GM12878 (cell line): Measurements from ENCODE around the gene KLHDC9. TPM values are rescaled to one million over a fixed set of nuclear protein-coding genes. Genes with fewer than 3 reads are reported as not detected.

Source experiments
- ATAC-seq: fragments of 200-7000 bp; cut with Tn5 transposase; 3 replicates; pipeline ENCODE4 v1.9.1; 2020; ENCODE audit warnings: mild to moderate bottlenecking, moderate library complexity
- BruUV-seq: library from RNA; stranded (reverse); fragments of 400-500 nt; replicated peaks from 2 replicates; lab custom pipeline; 2021; lab: Mats Ljungman, UMichigan
- CTCF ChIA-PET: fragments of 300-600 bp; sonication (Branson Sonifier 250); formaldehyde crosslinking; extraction: SDS; loops from one replicate; lab custom pipeline; 2021; ENCODE audit warnings: inconsistent platforms; lab: Yijun Ruan, JAX
- POLR2A ChIA-PET: fragments of 350-600 bp; formaldehyde crosslinking; extraction: SDS; loops from one replicate; lab custom pipeline; 2021; ENCODE audit warnings: inconsistent platforms; lab: Charles Lee
- RAD21 ChIA-PET: fragments of 300-600 bp; sonication (Branson Sonifier 250); formaldehyde crosslinking; loops from one replicate; lab custom pipeline; 2023; ENCODE audit warnings: antibody characterized with exemption; ENCODE audit not compliant: unreplicated experiment; lab: Charles Lee
- SMC1A ChIA-PET: fragments of 300-600 bp; sonication (Branson Sonifier 250); formaldehyde crosslinking; loops from one replicate; lab custom pipeline; 2023; ENCODE audit not compliant: unreplicated experiment, uncharacterized antibody; lab: Charles Lee
- DNase-seq: peaks from one replicate; pipeline ENCODE4 v3.0.0-alpha.2; 2011; ENCODE audit warnings: low read depth, low spot score
- FAIRE-seq: peaks from 3 replicates; lab custom pipeline; 2011; peaks lifted over from hg19 to GRCh38; lab: Jason Lieb, UNC
- H2AFZ ChIP-seq: 2 replicates; pipeline ENCODE4 v1.6.0; 2011; ENCODE audit warnings: low read depth, low read length, control low read depth; ENCODE audit not compliant: control insufficient read depth
- H3K27ac ChIP-seq: 2 replicates; pipeline ENCODE4 v1.5.1; 2011; ENCODE audit warnings: control low read depth; ENCODE audit not compliant: control insufficient read depth, insufficient read depth
- H3K27me3 ChIP-seq, 2 experiments: replicated peaks in 1 of 2; 2 replicates each; pipeline versions ENCODE4 v1.6.0 to v1.6.1; 2011; ENCODE audit warnings: low read length in 1 of 2; ENCODE audit not compliant: control insufficient read depth in 2 of 2, insufficient read depth in 2 of 2
- H3K36me3 ChIP-seq, 2 experiments: 2 replicates each; pipeline ENCODE4 v1.5.1; 2011; ENCODE audit warnings: low read length in 1 of 2; ENCODE audit not compliant: control insufficient read depth in 2 of 2, insufficient read depth in 2 of 2
- H3K4me1 ChIP-seq: 2 replicates; pipeline ENCODE4 v1.6.1; 2011; ENCODE audit warnings: mild to moderate bottlenecking, low read length, moderate library complexity, mixed read lengths; ENCODE audit not compliant: control insufficient read depth, insufficient read depth
- H3K4me2 ChIP-seq: 2 replicates; pipeline ENCODE4 v1.6.0; 2011; ENCODE audit warnings: control low read depth; ENCODE audit not compliant: control insufficient read depth, insufficient read depth
- H3K4me3 ChIP-seq: fragments of 200-600 bp; sonication (generic); 2 replicates; pipeline ENCODE4 v1.5.1; 2016
- H3K79me2 ChIP-seq: 2 replicates; pipeline ENCODE4 v1.6.0; 2011; ENCODE audit warnings: low read length; ENCODE audit not compliant: control insufficient read depth, insufficient read depth
- H3K9ac ChIP-seq: 2 replicates; pipeline ENCODE4 v1.8.0; 2011; ENCODE audit warnings: low read length, control low read depth, mixed read lengths; ENCODE audit not compliant: control insufficient read depth, insufficient read depth
- H3K9me3 ChIP-seq: replicated peaks from 3 replicates; pipeline ENCODE4 v1.5.1; 2011; ENCODE audit warnings: mild to moderate bottlenecking, low read length; ENCODE audit not compliant: control insufficient read depth, insufficient read depth
- H4K20me1 ChIP-seq: 2 replicates; pipeline ENCODE4 v1.6.0; 2011; ENCODE audit not compliant: control insufficient read depth, insufficient read depth
- CTCF ChIP-seq, 3 experiments: IDR thresholded peaks in 2 of 3; conservative IDR thresholded peaks in 1 of 3; 2 replicates each; pipeline ENCODE4 v1.5.1; 2011; ENCODE audit warnings: low read depth in 3 of 3, low read length in 3 of 3, mild to moderate bottlenecking in 3 of 3, control low read depth in 2 of 3, moderate library complexity in 2 of 3, inconsistent platforms in 1 of 3, mixed read lengths in 1 of 3; ENCODE audit not compliant: control insufficient read depth in 2 of 3, insufficient read depth in 1 of 3; ENCODE audit errors: extremely low read depth in 1 of 3
- RAD21 ChIP-seq: IDR thresholded peaks from 2 replicates; pipeline ENCODE4 v1.6.1; 2011; ENCODE audit warnings: mild to moderate bottlenecking, low read depth, low read length, moderate library complexity; ENCODE audit not compliant: insufficient read depth
- ZBED1 ChIP-seq: IDR thresholded peaks from 2 replicates; pipeline ENCODE4 v1.6.1; 2016; ENCODE audit warnings: borderline replicate concordance
- ZNF274 ChIP-seq: IDR thresholded peaks from one replicate; pipeline ENCODE4 v1.8.0; 2011; ENCODE audit not compliant: insufficient read length, insufficient read depth
- WGBS: methylation state at CpG from one replicate; pipeline ENCODE4 v1.1.6; 2016; ENCODE audit warnings: low lambda C conversion rate; ENCODE audit not compliant: insufficient replicate concordance, insufficient coverage; ENCODE audit errors: missing lambda C conversion rate; 5-methylcytosine and 5-hydroxymethylcytosine counted together
- in situ Hi-C: fragments of 300-500 bp; cut with MboI; formaldehyde crosslinking; loops from 9 replicates; pipeline ENCODE4 v1.14.3; 2018; ENCODE audit warnings: mixed read lengths
- intact Hi-C: fragments of 100-400 bp; cut with micrococcal nuclease; formaldehyde crosslinking; loops from one replicate; pipeline ENCODE4 v1.14.2; 2022; ENCODE audit not compliant: unreplicated experiment
- polyA plus RNA-seq, 11 experiments: library from polyadenylated mRNA; depleted of rRNA in 4 of 11; unstranded in 6 of 11; stranded (reverse) in 5 of 11; fragments of >200 nt; fragmentation: Nextera tagmentation in 4 of 11; fragmentation: Illumina TruSeq in 1 of 11; extraction: Ambion mirVana in 4 of 11; extraction: Trizol in 1 of 11; gene quantifications; 1 replicate in 1 of 11; 2 replicates in 10 of 11; pipeline versions ENCODE4 v1.2.1 to v1.2.3, GENCODE V29; 2011 to 2016; ENCODE audit warnings: inconsistent platforms in 2 of 11, missing spikeins in 2 of 11, low read depth in 1 of 11
- total RNA-seq, 4 experiments: library from RNA; depleted of rRNA in 3 of 4; stranded (reverse); fragments of >200 nt in 3 of 4; fragmentation: Illumina TruSeq in 1 of 4; extraction: Trizol in 1 of 4; gene quantifications; 2 replicates each; pipeline versions ENCODE4 v1.2.1 to v1.2.3, GENCODE V29; 2013 to 2021

KLHDC9 gene
- total and polyA plus RNA-seq, 10 of the 15 experiments (the other 5 are each of a cell fraction or from before 2014, with no cell fraction given): 0.66 to 4.9 (median 2.6) TPM

GRCh38 chr1:161079436-161080110 lies 18.6 kb upstream of the KLHDC9 start:
- H3K9ac ChIP-seq: no peak overlapping the region
- DNase-seq (no peak), FAIRE-seq (no peak), ATAC-seq (peak; percentile 68)
- H3K4me1 ChIP-seq: no peaks in the 10 kb centered on the region; the same call in 1 of the 2 replicates
- no peak overlapping the region; the same call in 1 of the 2 replicates for H2AFZ ChIP-seq
- H3K79me2 ChIP-seq: no peaks in the 10 kb centered on the region
- H3K27ac ChIP-seq: no peak overlapping the region
- in situ Hi-C loops: no loop called here
- H4K20me1 ChIP-seq: no peaks in the 10 kb centered on the region
- no peak overlapping the region for H3K4me2 ChIP-seq
- ChIA-PET CTCF (interaction anchor here (1.4 to 2.5 kb wide), 3 partner anchors 9 to 16 kb away, joined by 4 to 11 read pairs (median 6); partner anchors contain the start of gene ARHGAP30), RAD21 (interaction anchor here (0.6 kb wide), 1 partner anchor 58 kb away, joined by 3 read pairs; the partner anchor contains the start of gene F11R), SMC1A (interaction anchor here (2.3 kb wide), 1 partner anchor 9 kb away, joined by 11 read pairs; no protein-coding TSS in a partner anchor), POLR2A (interaction anchor here (0.6 kb wide), 1 partner anchor 109 kb away, joined by 3 read pairs; no protein-coding TSS in a partner anchor)
- intact Hi-C loops: no loop called here
- H3K4me3 ChIP-seq: no peak overlapping the region
- no peaks in the 10 kb centered on the region for H3K27me3 ChIP-seq
- H3K36me3 ChIP-seq: no peaks in the 10 kb centered on the region
- TF ChIP-seq CTCF (IDR thresholded peaks at IDR 0.05 in 2 of 3, conservative IDR thresholded peaks at IDR 0.05 in 1 of 3; ENCODE audit: control insufficient read depth in 2 of 3, extremely low read depth in 1 of 3, insufficient read depth in 1 of 3, low read depth in 3 of 3, low read length in 3 of 3) (0 out of 6 replicates have a peak, but pooled peaks of 1 of the 3 experiments have one; percentile 10), RAD21 (0 out of 2 replicates have a peak, but pooled peaks have one; percentile 9), ZBED1 (no peak), ZNF274 (no peak)
- H3K9me3 ChIP-seq: no peaks in the 10 kb centered on the region
- no TSS peak for BruUV-seq
- WGBS: 73% methylated on average over 30 of the region's 41 CpGs
